ENCODE results near the gene SPOCK3.
A peak's percentile ranks its signal among the peaks of the same experiment; 100 is the strongest.
"Not testable (repeated sequence)": the region's sequence is repeated elsewhere in the genome, so short reads cannot be mapped to it uniquely, and the experiment has no call there.

The SPOCK3 gene

DNA sequence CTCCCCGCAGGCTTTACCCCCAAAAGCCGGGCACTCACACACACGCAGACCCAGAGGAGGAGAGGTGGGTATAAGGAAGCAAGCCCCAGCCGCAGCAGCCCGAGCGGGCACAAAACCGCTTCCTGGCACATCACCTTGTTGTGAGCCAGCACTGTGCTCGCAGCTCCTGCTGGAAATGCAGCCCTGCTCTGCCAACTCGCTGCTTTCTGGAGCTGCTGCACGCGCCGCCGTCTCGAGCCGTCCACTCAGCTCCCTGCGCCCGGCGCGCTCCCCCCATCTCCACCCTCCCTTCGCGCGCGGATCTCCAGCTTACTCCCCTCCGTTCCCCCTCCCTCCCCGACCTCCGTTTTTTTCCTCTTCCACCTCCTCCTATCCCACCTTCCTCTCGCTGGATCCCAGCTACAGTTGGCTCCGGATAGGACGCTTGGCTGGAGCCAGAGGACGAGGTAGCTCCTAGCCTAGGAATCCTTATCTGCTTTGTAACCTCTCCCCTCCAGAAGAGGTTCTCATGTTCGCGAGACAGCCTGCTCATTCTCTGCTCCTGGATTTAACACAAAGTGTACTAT, at the start of gene SPOCK3:
Gene SPOCK3, minus strand, starts transcription at position 179 of the 566 bp plus-strand sequence.
- DNase-seq, result no peak

DNA sequence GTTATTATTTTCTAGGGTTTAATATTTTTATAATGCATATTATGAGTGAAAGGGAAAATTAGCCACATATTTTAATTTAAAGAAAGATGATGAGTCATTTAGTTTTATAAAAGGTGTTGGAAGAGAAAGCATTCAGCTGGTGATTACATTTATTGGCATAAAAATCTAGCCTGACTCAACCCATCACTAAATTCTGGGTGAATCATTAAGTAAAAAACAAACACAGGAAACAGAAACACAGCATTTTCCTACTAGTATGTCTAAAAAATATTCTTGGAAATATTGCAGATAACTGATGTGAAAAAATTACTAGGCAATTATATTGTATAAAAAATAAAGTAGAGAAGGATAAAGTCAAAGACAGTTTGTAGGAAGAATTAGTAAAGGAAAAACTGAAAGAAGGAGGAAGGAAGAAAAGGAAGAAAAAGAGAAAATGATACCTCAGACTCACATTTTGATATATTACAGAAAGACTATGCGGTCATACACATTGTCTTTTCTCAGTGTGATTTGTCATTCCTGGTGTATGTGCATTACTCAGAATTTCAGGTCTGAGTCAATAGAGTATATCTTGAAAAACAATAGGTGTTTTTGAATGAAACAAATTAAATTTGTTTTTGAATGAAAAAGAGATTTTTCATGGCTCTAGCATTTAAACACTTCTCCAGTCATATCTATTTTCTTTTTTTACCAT, 48.0 kb upstream of the SPOCK3 start:
- no peak for DNase-seq

DNA sequence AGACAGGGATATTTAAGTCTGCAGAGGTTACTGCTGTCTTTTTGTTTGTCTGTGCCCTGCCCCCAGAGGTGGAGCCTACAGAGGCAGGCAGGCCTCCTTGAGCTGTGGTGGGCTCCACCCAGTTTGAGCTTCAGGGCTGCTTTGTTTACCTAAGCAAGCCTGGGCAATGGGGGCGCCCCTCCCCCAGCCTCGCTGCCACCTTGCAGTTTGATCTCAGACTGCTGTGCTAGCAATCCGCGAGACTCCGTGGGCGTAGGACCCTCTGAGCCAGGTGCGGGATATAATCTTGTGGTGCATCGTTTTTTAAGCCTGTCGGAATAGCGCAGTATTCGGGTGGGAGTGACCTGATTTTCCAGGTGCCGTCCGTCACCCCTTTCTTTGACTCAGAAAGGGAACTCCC, 47.3 kb upstream of the SPOCK3 start:
- DNase-seq, result not testable (repeated sequence)

DNA sequence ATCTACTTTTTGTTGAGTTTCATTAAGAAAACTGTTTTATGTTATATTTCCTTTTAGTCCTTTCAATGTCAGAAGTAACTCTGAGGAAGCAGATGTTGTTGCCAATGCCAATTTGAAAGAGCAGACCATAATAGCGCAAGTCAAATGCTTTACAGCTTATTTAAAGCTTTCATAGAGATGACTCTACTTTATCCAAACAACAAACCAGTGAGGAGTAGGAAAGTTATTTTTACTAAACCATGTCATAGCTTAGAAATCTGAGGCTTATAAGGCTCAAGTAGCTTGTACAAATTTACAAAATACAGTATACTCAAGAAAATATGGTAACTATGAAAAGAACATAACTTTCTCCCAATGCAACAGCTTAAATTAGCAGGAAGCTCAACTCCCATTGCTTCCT, 40.1 kb upstream of the SPOCK3 start:
- no peak for DNase-seq

DNA sequence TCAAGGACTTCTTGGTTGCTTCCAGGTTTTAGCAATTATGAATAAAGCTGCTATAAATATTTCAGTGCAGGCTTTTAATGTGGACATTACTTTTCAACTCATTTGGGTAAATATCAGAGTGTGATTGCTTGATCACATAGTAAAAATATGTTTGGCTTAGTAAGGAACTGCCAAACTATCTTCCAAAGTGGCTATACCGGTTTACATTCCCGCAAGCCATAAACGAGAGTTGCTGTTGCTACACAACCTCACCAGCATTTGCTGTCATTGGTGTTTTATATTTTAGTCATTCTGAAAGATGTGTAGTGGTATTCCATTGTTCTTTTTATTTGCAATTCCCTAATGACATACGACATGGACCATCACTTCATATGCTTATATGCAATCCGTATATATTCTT, 30.9 kb upstream of the SPOCK3 start:
- DNase-seq, result no peak

DNA sequence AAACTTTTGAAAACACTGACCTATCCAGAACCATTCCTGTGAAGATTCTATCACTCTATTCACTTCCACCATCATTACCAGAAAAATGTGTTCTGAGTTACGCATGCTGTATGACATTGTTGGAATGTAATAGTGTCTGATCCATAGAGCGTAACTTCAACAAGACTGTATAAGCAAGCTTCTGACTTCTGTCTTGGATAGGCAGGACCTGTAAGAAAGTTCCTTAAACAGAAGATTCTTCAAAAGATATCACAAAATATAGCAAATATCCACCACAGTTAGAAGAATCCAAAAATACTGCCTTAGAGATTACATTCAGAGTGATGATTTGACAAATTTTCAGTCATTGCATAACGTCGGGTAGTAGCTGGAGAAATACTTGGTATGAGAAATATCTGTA, 14.0 kb upstream of the SPOCK3 start:
- DNase-seq, result no peak

DNA sequence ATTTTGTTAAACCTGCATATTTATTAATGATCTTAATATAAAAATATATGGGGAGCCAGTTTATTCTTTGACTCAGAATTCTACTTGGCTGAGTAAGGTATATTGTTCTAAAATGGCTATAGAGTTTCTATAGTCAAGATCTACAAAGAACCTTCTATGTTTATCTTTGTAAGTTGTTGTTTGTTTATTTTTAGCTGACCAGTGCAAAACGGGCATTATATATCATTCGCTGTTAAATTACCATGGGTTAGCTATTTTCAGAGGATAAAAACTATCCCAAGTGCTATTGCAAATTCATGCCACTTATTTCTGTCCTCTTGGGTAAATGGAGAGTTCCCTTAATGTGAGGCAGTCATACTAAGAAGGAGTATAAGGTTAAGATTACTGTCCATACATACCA, 5.3 kb upstream of the SPOCK3 start:
- DNase-seq, result no peak

DNA sequence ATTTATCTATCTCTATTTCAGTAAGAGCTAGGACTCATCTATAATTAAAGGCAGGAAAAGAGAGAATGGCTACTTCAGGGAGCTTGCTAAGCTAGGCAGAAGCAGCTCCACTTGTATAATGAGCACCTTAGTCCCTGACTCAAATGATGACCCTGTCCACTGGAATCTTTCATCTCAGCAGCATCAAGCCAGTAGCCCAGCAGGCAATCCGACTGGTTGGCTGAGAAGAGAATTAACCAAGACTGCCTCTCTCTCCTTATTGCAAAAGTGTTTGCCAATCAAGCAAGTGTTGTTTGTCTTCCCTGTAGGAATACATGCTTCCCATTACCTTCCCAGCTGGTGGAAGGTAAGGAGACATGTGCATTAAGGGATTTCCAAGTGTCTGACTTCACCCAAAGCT, 3.9 kb upstream of the SPOCK3 start:
- DNase-seq, result no peak

DNA sequence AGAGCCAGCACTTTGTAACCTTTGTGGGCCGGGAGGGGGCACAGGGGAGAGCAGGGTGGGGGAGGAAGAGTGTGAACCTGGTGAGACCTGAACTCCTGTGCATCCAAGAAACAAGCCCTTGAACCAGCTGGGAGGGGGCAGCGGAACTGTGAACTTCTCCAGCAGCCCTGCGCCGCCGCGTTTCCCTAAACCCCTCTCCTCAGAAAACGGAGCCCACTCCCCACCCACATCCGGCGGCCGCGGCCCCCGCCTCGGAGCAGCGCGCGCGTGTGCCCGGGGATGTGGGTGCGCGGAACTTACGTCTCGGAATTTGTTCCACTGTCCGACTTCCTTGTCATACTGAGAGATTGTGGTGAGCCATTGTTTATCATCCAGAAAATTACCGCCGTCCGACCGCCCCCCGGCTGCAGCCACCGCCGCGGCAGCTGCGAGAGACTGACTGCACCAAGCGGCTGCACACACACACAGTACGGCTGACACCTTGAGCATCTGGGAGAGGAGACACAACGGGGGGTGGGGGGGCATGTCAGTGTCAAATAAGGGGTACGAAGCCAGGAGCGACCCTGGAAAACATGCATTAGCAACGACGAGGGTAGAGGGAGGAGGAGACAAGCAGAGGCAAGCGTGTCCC, 494 bp downstream of the SPOCK3 start:
- no peak for DNase-seq

DNA sequence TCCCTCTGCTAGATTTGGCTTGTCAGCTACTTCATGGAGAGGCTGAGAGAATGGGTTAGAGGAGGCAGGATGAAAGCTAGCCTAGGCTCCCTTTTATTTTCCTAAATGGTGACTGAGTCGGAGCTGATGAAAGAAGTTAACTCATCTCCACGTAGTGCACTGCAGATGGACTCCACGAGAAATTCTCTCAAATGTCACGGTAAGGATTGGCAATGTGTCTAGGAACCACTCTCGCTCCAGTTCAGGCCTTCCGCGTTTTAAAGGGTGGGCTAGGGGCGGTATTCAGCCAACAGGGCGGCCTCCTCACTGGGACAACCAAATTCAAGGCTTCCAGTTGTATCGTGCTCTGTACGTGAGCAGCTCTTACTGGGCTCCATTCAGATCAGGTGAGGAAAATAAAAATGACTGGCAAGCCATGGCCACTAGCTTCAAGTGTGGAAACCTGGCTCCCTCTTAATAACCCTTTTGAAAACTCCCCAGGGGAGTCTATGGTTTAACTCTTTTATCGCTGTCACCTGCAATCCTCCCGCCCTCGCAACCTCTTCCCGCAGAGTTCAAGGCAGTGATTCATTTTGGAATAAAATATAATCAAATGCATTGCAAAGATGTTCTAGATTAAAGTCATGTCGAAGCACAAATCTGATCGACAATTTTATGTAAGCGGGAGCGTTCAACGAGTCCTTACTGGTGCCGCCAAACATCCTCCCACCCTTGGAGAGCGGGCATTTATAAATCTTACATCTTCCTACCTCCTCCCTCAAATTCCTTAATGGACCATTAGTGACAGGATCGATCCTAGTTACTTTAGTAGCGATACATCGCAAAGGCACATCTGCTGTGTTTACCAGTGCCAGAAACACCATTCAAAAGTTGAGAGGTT, 1.2 kb downstream of the SPOCK3 start:
- DNase-seq, result no peak

DNA sequence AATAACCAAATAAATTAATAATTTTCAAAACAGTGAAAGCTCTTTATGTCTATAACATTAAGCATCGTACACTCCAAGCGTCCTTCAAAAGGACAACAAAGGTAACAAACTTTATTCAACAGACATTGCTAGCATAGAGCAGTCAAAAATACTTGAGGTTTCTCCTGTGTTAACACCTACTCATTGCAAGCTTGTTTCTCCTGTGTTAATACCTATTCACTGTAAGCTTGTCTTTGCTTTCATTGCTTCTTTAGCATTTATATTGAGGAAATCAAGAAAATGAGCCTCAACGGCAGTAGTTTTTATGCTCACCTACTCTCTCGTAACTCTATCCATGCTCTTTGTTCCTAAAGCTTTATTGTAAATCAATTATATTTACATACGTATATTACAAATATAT, 3.5 kb downstream of the SPOCK3 start:
- DNase-seq, result no peak

DNA sequence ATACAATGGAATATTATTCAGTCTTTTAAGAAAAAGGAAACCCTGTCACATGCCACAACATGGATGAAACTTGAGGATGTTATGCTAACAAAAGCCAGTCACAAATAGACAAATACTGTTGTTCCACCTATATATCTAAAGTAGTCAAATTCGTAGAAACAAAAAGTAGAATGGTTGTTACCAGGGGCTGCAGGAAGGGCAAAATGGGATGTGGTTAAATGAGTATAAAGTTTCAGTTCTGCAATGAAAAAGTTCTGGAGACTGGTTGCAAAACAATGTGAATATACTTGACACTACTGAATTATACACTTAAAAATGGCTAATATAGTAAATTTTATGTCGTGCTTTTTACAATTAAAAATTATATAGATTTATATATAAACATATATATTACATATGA, 12.2 kb downstream of the SPOCK3 start:
- peak; percentile 4 for DNase-seq

DNA sequence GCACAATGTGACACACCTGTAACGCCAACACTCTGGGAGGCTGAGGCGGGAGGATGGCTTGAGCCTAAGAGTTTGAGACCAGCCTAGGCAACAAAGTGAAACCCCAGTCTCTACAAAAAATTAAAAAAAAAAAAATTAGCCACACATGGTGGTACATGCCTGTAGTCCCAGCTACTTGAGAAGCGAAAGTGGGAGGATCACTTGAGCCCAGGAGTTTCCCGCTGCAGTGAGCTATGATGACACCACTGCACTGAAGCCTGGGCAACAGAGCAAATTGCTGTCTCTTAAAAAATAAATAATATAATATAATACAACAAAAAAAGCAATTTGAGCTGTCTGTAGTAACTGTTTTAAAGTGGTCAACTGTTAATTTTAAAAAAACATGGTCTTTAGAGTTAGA, 13.2 kb downstream of the SPOCK3 start:
- no peak for DNase-seq

DNA sequence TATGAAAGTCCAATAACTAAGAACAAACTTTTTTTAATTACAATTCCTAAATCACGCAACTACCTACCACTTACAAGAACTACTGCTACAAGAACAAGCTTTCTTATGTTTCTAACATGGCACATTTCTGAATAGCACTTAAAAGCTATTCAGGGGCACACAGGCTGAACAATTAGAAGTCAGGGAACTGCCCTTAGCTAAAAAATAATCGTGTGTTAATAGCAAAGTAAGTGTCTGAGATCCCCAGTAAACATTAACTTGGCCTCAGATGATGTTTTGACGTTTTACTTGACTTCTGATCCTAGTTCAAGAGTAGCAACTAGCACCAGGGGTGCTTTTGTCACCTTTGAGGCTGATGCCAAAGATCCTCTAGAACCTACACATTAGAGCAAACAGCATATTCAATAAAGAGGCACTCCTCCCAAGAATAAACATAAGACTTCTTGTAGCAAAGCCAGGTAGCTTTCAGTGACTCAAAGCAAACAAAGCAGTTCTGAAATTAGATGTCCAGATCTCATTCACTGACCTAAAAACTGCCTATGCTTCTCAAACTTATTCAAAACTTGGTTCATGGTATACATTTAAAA, 16.2 kb downstream of the SPOCK3 start:
- DNase-seq, result no peak

DNA sequence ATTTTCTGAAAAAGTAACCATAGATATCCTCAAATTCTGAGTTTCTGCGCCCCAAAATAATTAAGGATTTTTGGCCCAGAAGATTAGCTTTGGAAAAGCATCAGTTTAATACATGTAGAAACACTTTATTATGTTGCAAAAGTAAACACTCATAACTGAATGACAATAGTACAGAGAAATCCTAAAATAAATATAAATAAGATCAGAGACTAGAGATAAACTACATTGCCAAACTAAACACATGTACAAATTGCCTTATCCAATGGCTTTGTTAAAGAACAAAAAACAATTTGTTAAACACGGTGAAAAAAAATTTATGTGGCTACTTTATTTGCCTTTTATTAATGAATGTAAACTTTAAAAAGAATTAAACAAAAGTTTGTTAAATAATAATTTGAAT, 17.5 kb downstream of the SPOCK3 start:
- DNase-seq, result no peak

DNA sequence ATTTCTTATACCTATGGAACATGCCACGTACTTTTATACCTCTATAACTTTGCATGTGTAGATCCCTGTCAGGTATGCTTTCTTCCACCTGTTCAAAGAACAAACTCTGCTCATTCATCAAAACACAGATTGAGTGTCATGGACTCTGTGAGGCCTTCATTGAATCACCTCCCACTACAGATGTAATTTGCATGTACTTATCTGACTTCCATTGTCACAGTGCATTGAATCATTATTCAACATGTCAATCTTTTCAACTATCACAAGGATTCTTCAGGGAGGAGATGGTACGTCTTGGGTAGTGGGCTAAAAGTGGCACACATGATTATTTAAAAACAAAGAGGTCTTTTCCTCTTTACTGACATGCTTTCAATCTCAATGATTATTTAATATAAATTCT, 24.1 kb downstream of the SPOCK3 start:
- no peak for DNase-seq

DNA sequence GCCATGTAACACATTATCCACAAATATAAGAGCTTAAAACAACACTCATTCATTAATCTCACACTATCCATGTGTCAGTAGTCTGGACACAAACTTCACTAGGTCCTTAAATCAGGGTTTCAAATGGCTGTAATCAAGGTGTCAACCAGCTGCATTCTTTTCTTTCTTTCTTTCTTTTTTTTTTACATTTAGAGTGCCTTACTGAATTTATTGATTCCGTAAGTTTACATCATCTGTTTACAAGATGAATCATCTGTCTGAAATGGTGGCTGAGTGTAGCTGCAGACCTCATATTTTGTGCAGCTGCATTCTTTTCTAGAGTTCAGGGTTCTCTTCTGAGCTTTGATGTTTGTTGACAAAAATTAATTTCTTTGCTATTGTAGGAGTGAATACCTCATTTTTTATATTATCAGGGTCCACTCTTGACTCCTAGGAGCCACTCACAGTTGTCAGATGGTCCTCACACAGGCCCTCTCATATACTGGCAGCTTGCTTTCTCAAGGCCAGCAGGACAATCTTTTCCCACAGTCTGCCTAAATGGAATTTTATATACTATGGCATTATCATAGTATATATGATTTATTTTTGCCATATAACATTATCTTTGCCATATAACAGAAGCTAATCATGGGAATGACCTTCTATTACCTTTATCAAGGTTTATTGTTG, 37.8 kb downstream of the SPOCK3 start:
- DNase-seq, result no peak

DNA sequence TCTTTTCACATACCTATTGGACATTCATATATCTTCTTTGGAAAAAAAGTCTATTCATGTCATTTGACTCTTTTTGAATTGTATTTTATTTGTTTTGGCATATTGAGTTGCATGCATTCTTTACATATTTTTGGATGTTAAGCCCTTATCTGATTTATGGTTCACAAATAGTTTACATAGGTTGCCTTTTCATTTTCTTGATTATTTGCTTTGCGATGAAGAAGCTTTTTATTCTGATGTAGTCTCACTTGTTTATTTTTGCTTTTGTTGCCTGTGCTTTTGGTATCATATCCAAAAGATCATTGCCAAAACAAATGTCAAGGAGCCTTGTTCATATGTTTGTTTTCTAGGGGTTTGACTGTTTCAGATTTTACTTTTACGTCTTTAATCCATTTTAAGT, 43.9 kb downstream of the SPOCK3 start:
- no peak for DNase-seq

DNA sequence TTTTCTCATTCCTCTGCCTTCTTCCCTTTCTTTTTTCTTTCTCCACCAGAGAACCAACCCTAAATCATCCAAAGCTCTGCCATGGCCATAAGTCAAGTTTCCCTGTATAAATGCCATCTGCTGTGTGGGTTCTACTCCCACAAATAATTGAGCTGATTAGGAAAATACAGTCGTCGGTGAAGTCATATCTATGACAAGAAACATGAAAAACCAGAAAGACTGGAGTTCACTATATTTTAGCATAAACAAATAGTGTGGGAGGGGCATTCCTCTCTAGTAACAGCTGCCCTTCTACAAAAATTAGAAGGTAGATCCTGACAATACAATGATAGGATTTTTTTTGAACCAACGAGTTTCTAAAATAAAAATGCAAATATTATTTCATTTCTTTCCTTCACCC, 48.8 kb downstream of the SPOCK3 start:
- DNase-seq, result no peak

DNA sequence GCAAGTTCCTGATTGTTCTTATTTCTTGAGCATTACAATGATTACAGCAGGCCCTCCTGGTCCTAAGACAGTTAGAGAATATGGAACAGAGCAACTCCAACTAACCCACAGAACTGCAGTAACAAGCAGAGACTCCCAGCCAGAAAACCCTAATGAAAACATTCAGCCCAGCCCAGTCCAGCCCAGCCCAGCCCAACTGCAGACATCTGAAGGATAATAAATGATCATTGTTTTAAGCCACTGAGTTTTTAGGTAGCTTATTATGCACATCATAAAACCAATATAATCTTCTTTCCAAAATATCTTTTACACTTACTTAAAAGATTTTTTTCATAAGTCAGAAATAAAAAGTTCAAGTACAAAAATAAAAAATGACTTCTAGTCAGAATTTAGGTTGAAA, 51.3 kb downstream of the SPOCK3 start:
- no peak for DNase-seq

DNA sequence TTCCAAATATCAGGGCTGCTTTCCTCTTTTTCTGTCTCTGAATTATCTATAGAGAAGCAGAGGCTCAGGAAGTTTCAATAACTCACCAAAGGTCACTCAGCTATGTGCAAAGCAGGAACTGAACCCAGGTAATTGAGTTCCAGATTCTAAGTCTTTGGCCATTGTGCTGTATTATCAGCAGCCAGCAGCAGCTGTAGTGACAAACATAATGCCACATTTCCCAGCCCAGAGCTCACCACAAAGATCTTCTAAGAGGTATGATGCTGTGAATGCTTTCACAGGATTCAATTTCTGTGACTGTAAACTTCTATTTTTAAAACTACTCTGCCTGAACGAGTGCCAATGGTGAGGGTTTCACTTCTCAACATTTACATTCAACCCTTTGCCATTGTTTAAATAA, 56.4 kb downstream of the SPOCK3 start:
- DNase-seq, result no peak

DNA sequence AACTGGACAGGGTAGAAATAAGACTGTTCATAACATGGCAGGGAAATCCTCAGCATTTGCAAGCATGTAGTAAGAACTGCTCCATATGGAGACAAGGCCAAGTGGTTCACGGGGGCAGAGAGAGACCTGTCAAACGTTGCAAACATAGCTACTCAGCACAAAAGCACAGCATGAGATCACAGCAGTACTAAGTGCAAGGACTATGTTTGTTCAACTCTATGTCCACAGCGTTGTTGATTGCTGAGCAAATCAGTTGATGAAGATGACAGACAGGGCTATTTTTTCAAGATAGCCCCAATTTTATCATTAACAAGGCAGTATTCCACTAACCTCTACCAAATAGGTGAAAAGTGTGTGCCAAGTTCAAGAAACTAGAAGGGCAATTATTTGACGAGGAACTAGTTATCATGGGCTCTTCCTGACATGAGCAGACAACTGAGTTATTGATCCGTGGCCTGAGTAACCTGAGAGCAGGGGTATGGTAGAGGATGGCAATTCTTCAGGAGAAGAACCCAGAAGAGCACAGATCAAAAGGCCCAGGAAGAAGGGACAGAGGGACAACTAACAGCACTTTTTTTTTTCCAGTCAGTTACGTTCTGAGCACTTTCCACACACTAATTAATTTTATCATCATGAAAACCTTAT, 57.4 kb downstream of the SPOCK3 start:
- no peak for DNase-seq

Data from SIG-M5 (cell line).